NCI-H526 (cell line): ENCODE data around the gene LY9.
"Not testable (repeated sequence)": the region's sequence is repeated elsewhere in the genome, so short reads cannot be mapped to it uniquely, and the experiment has no call there.

Experiments used
- DNase-seq, 2 experiments: peaks; one replicate each; lab custom pipeline; 2025; lab: John Stamatoyannopoulos, UW

Gene LY9

DNA sequence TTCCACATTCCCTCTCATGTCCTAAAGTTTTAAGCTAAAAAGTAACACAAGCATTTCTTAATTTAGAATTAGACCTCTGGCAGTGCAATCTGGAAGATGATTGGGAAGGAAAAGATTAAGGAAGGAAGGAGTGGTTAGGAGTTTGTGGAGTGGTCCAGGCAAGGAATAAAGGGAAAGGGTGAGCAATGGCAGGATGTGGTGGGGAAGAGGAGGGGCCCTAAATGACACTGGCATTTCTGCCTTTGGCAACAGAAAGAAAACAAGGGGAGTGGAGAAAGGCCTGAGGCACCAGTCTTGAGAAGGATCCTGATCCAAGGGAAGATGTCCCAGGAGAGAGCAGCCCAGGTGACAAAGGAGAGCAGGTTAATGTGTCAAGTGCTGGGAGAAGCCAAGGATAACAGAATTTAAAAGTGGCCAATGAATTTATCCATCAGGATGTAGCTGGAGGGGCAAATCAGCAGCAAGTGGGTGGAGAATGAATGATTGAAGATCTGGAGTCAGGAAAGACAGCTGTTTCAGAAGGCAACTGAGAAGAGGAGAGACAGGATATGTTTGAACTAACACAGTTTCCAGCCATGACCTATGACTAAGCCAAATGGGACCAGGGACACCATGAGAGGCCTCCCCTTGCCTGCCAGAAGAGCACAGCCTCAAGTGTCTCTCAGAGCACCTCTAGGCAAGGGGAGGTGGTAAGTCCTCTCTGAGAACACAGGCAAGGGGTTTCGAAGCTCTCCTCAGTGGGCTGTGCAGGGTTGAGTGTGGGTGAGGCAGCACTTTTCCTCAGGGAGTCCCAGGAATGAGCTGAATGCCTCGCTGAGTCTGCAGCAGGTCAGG, 20.9 kb upstream of the LY9 start:
- no peak for DNase-seq

DNA sequence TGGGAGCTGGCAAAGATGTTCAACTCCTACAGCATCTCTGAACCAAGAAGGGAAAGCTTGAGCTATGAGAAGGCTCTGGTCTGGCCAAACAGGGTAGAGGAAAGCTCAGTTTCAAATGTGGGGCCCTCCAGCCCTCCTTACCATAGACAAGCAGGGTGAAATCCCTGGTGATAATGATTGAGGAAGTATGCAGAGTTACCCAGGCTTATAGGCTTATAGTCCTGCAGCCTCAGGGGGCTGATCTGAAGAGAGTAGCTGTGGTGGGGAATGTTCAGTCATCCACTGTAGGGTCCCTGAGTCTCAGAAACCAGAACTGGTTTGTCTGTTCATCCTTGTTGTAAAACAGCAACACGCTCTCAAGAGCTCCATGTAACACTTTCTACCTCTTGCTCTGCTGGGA, 19.8 kb upstream of the LY9 start:
- DNase-seq: no peak

DNA sequence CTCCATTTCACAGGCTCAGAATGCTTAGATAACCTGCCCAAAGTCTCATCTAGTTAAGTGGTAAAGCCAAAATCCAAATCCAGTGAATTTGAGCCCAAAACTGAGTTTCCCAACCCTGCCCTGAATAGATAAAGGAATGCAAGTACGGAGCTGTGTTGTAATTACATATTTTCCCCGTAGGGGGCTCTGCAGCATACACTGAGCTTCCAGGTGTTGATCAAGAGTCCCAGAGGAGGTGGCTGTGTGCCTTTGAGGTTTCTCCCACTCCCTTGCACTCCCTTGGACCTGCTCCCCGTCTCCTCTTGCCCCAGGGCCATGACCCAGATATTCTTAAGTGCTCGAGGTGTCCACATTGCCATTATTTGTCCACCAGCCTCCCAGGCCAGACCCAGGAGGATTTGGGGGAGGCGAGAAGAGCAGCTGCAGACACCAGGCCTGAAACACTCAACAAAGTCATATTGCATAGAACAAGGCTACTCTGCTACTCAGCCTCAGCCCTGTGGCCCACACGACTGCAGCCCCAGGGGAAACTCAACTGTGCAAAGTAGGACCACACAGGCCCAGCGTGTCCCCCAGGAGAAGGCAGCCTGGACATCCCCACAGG, 18.4 kb upstream of the LY9 start:
- peak; percentile 23 to 84 for DNase-seq

DNA sequence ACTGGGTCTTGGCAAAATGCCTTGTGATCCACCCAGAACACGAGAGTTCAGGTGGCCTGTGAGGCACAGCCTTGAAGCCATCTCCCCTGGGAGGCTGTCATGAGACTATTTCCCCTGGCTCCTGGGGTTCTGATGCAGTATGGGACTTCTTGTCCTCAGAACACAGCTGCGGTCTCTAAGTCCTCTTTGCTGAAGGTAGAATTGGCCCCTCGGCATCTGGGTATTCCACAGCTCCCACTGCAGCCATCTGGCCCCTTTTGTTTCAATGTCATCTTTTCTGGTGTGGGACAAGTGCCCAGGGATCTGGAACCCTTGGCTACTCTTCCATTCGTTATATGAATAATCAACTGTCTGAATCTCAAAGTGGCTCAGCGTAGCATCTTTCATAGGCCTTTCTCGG, 17.0 kb upstream of the LY9 start:
- DNase-seq: no peak

DNA sequence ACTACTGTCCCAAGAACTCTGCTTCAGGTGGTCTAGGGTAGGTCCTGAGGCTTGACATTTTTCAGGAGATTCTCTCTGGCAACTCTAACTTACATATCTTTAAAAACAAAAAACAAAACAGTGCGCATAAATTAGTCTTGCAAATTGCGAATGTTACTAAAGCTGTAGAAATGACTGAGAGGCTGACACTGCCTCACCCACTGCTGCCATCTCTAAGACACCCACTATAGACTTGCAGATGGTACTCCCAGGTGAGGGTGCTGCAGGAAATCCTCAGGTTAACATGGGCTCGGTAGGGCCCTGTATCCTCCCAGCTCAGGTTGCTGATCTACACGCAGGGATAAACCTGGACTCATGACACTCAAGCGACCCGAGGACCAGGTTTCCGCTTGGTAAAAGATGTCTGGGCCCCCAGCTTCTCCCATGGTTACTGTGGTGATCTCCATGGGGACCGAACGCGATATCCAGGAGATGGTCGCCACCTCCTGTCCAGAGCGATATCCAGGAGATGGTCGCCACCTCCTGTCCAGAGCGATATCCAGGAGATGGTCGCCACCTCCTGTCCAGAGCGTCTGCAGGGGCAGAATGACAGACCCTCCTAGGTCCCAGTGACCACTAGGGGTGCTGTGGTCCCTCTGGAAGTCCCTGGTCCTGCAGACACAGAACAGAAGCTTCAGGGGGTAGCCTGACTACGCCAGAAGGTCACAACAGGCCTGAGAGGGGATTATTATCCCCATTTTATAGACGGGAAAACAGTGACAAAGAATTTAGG, 16.2 kb upstream of the LY9 start:
- peak; percentile 19 to 83 for DNase-seq

DNA sequence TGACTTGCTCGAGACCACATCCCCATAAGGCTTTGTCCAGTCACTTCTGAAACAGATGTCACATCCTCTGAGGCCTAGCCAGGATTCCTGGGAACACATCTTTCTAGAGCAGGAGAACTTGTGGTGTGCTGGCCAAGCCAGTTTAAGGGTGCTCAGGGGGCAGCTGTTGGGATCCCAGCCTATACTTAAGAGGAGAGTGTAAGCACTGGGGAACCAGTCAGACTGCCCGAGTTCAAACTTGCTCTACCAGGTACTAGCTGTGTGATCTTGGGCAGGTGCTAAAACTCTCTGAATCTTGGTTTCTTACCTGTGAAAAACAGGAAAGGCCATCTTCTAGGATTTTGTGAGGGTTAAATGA, 15.6 kb upstream of the LY9 start:
- DNase-seq: no peak

DNA sequence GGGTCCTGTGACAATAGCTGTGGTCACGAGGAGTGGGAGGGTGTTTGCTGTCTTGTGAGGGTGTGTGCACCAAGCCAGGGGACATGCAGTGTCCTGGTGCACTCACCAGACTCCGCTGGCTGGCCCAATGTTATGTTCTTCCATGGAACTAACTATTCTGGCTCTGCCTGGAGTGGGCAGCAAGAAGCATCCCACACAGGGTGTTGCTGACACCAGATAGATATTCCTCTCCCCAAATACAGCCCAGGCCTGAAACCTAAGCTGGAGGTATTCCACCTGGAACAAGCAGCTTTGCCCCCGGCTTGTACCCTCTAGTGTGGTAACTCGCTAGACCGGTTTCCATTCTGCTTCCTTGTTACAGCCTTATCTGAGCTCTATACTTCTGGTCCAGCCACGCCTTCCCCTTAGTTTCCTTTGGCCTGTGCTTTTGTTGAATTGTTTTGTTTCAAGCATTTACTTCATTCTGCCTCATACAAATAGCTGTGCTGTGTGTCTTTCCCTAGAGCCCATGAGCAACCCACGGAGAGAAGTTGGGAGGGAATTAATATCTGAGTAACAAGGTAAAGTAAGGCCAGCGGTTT, 14.7 kb upstream of the LY9 start:
- peak; percentile 90 to 93 for DNase-seq

DNA sequence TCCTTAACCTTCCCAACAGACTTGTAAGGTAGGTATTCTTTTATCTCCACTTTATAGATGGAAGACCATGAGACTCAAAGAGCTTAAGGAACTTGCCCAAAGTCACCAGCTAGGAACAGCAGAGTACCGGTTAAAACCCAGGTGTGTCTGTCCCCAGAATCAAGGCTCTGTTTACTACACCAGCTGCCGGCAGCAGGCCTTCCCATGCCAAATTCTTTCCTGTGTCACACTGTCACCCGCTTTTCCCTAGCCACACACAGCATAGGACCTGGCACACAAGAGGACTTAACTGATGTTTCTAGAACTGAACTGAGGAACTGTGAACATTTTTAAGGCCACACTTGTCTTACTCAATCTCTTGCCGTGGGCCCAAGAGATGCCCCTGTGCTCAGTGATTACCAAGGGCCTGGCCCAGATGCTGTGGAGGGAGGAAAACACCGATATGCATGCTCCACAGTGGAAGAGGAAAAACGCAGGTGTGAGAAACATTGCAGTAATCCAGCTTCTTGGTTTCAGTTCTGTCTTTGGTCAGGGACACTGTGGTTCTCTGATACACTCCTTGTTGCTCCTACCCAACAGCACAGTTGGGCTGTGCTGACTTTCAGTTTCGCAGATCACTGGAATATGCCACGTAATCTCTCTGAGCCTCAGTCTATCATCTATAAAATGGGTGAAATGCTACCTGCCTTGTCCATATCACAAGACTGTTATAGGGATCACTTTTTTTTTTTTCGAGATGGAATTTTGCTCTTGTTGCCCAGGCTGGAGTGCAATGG, 13.9 kb upstream of the LY9 start:
- no peak for DNase-seq

DNA sequence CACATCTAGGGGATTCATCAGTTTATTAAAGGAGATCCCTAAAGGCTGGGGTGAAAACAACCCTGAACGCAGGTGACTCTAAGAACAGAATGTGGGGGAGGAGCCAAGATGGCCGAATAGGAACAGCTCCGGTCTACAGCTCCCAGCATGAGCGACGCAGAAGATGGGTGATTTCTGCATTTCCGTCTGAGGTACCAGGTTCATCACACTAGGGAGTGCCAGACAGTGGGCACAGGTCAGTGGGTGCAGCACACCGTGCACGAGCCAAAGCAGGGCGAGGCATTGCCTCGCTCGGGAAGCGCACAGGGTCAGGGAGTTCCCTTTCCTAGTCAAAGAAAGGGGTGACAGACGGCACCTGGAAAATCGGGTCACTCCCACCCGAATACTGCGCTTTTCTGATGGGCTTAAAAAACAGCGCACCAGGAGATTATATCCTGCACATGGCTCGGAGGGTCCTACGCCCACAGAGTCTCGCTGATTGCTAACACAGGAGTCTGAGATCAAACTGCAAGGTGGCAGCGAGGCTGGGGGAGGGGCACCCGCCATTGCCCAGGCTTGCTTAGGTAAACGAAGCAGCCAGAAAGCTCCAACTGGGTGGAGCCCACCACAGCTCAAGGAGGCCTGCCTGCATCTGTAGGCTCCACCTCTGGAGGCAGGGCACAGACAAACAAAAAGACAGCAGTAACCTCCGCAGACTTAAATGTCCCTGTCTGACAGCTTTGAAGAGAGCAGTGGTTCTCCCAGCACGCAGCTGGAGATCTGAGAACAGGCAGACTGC, 12.8 kb upstream of the LY9 start:
- not testable (repeated sequence) for DNase-seq

DNA sequence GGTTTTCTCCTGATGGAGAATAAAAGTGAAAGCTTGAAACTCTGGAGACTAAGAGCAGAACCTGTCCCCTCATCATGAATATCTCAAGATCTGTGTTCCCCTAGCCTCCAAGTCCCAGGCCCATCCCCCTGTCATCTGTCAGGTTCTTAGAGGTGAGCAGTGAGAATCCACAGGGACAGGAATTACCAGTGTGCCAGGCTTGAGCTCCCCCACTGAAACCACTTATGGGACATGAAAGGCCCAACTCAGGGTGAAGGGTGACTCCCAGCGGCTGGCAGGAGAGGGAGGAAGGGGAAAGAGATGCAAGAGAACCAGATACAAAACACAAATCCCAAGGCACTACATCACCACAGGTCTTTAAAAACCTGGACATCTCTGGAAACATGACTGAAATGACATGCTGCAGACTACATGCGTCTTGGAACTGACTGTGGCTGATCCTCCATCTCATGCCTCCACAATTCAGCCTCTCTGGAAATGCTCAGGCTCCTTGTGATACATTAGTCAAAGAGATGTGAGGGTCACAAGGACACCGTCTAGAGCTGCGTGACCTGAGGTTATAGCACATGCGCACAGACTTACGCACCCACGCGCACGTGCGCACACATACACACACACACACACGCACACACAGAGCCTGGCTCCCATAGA, 6.8 kb upstream of the LY9 start:
- no peak for DNase-seq

DNA sequence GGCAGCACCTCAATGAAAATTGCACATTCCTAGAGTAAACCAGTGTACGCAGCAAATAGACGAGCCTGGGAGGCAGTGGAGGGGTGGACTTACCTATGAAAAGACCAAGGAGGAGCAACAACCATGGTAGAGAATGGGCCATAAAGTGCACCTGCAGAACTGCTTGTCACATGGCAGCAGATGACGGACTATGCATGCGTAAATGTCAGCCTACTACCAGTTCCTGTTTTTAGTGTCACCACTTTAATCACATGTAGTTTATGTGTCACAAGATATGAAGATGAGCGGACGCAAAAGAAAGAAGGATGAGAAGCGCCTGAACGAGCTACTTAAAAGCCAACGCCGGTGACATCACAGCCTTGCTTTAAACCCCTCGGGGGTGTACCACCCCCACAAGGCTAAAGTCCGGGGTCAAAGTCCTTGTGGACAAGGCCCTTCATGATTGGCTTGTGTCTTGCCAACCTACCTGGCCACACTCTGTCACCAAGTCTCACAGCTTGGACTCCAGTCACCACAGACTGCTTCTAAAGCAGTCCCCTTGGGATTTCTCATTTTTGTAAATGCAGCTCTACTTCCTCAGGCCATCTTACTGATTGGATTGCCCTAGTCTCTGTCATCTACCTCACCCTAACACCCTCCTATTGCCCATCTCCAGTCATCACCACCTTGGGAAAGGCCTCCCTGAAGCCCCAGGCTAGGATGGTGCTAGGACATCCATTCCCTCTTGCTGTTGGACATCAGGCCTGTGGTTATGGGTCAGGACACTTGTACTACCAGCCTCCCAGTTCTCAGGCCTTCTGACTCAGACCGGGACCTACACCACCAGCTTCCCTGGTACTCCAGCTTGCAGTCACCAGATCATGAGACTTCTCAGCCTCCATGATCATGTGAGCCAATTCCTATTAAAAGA, 6.0 kb upstream of the LY9 start:
- DNase-seq: no peak

DNA sequence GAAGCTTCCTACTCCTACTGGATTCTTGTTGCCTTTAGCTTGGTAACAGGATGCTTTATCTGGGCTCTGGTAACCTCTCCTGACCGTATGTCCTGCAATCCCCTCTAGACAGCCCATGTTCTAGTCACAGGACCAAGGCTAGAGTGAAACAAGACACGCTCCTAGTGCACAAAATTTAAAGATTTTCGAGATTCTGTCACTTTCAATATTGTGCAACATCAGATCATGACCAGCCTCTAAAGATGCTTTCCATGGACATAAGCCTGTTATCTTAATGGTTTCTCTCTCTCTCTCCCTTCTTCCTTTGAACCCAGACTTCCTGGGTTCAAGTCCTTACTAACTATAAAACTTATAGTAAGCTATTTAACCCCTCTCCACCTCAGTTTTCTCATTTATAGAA, 1.6 kb upstream of the LY9 start:
- no peak for DNase-seq

DNA sequence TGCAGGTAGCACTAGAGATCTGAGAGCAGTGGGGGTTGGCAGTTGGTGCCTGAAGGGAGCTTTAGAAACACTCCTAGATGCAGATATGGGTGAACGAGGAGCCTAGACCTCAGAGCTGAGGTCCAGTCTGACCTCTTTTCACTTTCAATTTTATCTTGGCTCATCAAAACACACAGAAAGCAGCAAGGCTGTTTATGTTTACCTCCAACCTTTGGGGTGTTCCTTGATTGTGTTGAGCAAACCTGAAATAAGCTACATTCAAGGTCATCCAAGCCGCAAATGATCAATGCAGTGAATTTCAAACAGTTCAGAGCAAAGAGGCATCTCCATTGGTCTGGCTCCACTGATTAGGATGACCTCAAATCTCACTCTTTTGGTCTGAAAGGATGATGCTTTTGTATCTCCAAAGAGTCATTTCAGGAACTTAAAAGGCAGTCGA, 1.3 kb downstream of the LY9 start:
- no peak for DNase-seq

DNA sequence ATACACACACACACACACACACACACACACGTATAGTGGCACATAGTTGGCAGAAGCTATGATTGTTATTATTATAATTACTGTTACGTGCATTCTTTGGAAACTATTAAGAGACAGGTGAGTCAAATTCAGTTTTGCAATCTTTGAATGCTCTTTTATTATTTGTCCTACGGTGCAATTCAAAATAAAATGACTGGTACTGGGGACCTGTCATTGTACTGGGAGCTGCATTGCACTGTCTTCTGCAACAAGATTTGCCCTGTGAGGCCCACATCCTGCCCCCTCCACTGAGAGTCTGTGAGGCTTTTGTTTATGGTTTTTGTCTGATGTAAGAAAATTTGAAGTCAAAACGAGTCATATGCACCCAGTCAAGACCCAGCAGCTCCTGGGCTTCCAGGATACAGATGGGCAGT, 1.9 kb downstream of the LY9 start:
- DNase-seq: no peak

DNA sequence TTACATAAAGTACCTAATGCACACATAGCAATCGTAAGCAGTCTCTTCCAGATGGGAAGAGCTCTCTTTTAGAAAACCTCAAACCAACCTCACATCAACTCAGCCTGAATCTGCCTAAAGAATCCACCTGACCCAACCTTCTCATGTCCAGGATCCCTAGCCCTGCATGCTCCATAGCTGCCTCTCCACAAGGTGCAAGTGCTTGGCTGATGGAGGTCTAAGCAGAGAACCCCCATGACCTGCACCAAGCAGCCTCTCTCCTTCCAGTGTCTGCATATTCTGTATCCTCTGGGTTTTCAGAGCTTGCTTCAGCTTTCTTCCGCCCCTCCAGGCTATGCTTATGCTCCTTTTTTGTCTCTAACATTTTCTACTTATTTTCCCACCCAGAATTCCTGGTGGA, 2.5 kb downstream of the LY9 start:
- no peak for DNase-seq

DNA sequence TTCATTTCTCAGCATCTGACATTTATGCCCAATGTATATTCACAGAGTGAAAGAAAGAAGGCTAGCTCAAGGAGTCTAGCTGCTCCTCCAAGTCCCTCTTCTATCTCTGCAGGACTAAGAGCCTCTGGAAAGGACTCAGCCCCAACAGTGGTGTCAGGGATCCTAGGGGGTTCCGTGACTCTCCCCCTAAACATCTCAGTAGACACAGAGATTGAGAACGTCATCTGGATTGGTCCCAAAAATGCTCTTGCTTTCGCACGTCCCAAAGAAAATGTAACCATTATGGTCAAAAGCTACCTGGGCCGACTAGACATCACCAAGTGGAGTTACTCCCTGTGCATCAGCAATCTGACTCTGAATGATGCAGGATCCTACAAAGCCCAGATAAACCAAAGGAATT, 3.7 kb downstream of the LY9 start:
- DNase-seq: no peak

DNA sequence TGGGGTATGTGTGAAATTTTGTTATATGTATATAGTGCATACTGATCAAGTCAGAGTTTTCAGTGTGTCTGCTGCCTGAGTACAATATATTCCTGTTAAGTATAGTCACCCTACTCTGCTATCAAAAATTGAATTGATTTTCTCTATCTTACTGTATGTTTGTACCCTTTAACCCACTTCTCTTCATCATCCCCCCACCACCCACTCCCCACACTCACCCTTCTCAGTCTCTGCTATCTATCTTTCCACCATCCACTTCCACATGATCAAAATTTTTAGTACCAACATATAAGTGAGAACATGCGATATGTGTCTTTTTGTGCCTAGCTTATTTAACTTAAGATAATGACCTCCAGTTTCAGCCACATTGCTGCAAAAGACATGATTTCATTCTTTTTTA, 4.2 kb downstream of the LY9 start:
- DNase-seq: no peak

DNA sequence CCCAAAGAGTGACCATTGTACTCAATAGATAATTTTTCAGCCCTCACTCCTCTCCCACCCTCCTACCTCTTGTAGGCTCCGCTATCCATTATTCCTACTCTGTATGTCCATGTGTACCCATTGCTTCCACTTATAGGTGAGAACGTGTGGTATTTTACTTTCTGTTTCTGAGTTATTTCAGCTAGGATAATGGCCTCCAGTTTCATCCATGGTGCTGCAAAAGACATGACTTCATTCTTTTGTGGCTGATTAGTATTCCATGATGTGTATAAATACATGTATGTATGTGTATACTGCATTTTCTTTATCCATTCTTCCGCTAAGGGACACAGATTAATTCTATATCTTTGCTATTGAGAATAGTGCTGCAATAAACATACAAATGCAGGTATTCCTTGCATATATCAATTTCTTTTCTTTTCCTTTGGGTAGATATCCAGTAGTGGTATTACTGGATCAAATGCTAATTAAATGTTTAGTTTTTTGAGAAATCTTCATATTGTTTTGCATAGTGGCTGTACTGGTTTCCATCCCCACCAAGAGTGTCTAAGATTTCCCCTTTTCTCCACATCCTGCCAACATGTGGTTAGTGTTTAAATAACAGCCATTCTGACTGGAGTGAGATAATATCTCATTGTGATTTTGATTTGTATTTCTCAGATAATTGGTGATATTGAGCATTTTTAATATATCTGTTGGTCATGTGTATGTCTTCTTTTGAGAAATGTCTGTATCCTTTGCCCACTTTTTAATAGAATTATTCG, 4.9 kb downstream of the LY9 start:
- no peak for DNase-seq
